Thoracic aorta (tissue), 2 donors: ENCODE measurements around the gene RAB6B. TPM values are rescaled to one million over a fixed set of nuclear protein-coding genes. Genes with fewer than 3 reads are reported as not detected.

Source experiments
- ATAC-seq: fragments of 150-250 bp; one replicate; pipeline ENCODE4 v1.8.0; 2017; ENCODE audit warnings: low read depth; ENCODE audit not compliant: insufficient number of reproducible peaks, low FRiP score
- DNase-seq: peaks from one replicate; pipeline ENCODE4 v3.0.0-alpha.2; 2020; ENCODE audit warnings: low spot score
- H3K27ac ChIP-seq, 2 donors: fragments of 200-600 bp; sonication (generic); 1 replicate in 1 of 2; 2 replicates in 1 of 2; pipeline ENCODE4 v1.5.1; 2016; ENCODE audit warnings: mild to moderate bottlenecking in 2 of 2, moderate library complexity in 2 of 2
- H3K27me3 ChIP-seq: fragments of 200-600 bp; sonication (generic); replicated peaks from 2 replicates; pipeline ENCODE4 v1.6.0; 2016; ENCODE audit warnings: mild to moderate bottlenecking; ENCODE audit not compliant: insufficient read depth
- H3K36me3 ChIP-seq: fragments of 200-600 bp; sonication (generic); one replicate; pipeline ENCODE4 v1.5.1; 2016
- H3K4me1 ChIP-seq, 2 donors: fragments of 200-600 bp; sonication (generic); 1 replicate in 1 of 2; 2 replicates in 1 of 2; pipeline versions ENCODE4 v1.5.1 to v1.6.0; 2016; ENCODE audit warnings: low read depth in 2 of 2, mild to moderate bottlenecking in 1 of 2; ENCODE audit not compliant: control insufficient read depth in 1 of 2
- H3K4me3 ChIP-seq: fragments of 200-600 bp; sonication (generic); 2 replicates; pipeline ENCODE4 v1.5.1; 2016; ENCODE audit warnings: mild to moderate bottlenecking
- H3K9me3 ChIP-seq: fragments of 200-600 bp; sonication (generic); 2 replicates; pipeline ENCODE4 v1.5.1; 2016
- total RNA-seq, 2 donors: library from RNA; depleted of rRNA; stranded (reverse); fragments of >200 nt; gene quantifications; one replicate each; pipeline versions ENCODE4 v1.1.0 to v1.2.3, GENCODE V29; 2016
- TF ChIP-seq, protein P1 (sequence below): fragments of 200-600 bp; sonication (generic); IDR thresholded peaks from one replicate; pipeline ENCODE4 v1.5.1; 2019; ENCODE audit warnings: antibody characterized with exemption

The RAB6B gene
- total RNA-seq, 2 donors from 2014 or later: 0.27 to 4.0 TPM

DNA sequence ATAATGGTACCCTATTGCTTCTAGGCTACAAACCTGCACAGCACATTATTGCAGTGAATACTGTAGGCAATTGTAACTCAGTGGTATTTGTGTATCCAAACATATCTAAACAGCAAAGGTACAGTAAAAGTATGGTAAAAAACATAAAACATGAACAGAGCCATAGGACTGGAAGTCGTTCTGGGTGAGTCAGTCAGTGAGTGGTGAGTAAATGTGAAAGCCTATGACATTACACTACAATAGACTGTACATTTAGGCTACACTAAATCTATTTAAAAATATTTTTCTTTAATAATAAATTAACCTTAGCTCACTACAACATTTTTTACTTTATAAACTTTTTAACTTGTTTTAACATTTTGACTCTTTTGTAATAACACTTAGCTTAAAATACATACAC, 21.3 kb downstream of the RAB6B start:
- no peaks in the 10 kb centered on the region for H3K27me3 ChIP-seq
- no peaks in the 10 kb centered on the region for H3K4me1 ChIP-seq
- no peaks in the 10 kb centered on the region for H3K36me3 ChIP-seq
- ATAC-seq: no peak
- no peak overlapping the region for H3K27ac ChIP-seq
- no peak for DNase-seq
- H3K4me3 ChIP-seq: no peak overlapping the region
- TF ChIP-seq, protein P1, sequence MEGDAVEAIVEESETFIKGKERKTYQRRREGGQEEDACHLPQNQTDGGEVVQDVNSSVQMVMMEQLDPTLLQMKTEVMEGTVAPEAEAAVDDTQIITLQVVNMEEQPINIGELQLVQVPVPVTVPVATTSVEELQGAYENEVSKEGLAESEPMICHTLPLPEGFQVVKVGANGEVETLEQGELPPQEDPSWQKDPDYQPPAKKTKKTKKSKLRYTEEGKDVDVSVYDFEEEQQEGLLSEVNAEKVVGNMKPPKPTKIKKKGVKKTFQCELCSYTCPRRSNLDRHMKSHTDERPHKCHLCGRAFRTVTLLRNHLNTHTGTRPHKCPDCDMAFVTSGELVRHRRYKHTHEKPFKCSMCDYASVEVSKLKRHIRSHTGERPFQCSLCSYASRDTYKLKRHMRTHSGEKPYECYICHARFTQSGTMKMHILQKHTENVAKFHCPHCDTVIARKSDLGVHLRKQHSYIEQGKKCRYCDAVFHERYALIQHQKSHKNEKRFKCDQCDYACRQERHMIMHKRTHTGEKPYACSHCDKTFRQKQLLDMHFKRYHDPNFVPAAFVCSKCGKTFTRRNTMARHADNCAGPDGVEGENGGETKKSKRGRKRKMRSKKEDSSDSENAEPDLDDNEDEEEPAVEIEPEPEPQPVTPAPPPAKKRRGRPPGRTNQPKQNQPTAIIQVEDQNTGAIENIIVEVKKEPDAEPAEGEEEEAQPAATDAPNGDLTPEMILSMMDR: no peak
- H3K9me3 ChIP-seq: no peaks in the 10 kb centered on the region

DNA sequence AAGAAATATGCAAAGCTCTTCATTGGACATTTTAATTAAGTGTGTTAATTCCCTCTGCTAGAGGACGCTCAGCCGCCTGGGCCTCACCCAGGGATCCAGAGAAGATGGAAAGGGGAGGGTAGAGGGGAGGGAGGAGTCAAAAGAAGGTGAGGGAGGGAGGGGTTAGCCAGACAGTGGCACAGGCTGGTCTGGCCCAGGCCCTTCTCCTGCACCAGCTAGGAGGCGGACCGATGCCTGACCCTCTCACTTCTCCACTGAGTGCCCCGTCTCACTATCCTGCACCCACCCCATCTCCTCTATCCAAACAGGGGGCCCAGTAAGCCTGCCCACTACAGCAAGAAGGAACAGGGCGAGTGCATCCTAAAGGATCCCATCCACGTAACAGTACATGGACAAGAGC, 22.9 kb downstream of the RAB6B start:
- Histone ChIP-seq H3K9me3 (no peaks in the 10 kb centered on the region), H3K36me3 (no peaks in the 10 kb centered on the region), H3K27me3 (no peaks in the 10 kb centered on the region), H3K27ac (no peak overlapping the region), H3K4me1 (no peaks in the 10 kb centered on the region), H3K4me3 (no peak overlapping the region)
- ATAC-seq: no peak
- TF ChIP-seq, protein P1: no peak
- DNase-seq: no peak

DNA sequence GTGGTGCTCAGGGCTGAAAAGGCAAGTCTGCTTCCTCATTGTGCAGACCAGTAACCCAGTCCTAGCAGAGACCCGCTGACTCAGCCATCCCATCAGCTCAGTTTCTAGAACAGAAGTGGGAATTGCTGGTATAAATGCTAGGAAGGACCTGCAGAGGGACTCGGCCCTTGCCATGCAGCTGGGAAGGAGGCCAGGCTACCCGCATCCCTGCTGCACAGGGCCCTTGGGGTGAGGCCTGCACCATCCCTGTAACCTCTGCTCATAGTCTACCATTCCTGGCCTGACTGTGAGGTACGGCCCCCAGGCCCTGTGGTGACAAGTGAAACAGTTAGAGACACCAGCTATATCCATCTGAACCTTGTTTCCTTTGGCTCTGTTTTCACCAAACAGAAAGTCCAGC, 23.5 kb downstream of the RAB6B start:
- H3K36me3 ChIP-seq: no peaks in the 10 kb centered on the region

DNA sequence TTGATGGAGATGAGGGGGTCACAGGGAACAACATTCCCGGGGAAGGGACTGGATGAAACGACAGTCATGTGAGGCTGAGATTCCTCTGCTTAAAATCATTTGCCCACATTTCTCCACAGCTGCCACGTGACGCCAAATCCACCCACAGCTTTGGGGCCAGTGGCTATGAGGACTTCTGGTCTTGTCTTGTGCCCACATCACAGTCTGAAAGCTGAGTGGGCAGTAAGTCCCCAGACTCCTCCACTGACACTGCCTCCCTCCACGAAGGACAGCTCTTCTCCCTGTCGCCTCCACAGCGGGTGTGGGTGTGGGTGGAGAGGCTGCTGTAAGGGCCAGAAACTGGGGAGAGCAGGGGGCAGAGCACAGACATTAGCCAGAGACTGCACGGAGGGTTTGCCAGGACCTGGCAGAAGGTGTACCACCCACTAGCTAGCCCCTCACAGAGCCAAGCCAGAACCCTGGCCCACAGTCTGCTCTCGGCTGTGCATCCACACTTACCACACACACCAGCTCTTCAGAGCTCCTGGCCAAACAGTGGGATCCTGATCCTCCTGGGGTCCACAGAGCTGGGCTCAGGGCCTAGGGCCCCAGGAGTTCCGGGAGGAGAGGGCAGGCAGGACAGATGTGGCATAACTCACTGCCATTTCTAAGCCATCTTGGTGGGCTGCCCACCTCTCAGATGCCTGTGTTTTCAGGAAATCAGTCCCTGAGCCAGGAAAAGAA, 24.2 kb downstream of the RAB6B start:
- Histone ChIP-seq H3K36me3 (no peaks in the 10 kb centered on the region), H3K27me3 (no peaks in the 10 kb centered on the region), H3K9me3 (no peaks in the 10 kb centered on the region), H3K27ac (no peak overlapping the region), H3K4me3 (no peak overlapping the region), H3K4me1 (no peaks in the 10 kb centered on the region)
- no peak for ATAC-seq
- DNase-seq: no peak
- TF ChIP-seq, protein P1: no peak

More for the DNA sequence above, 23.5 kb downstream of the RAB6B start:
- no peak for ATAC-seq
- no peak overlapping the region for H3K4me3 ChIP-seq
- no peak overlapping the region for H3K27ac ChIP-seq
- no peaks in the 10 kb centered on the region for H3K27me3 ChIP-seq
- no peaks in the 10 kb centered on the region for H3K4me1 ChIP-seq
- TF ChIP-seq, protein P1: no peak
- no peak for DNase-seq
- H3K9me3 ChIP-seq: no peaks in the 10 kb centered on the region

DNA sequence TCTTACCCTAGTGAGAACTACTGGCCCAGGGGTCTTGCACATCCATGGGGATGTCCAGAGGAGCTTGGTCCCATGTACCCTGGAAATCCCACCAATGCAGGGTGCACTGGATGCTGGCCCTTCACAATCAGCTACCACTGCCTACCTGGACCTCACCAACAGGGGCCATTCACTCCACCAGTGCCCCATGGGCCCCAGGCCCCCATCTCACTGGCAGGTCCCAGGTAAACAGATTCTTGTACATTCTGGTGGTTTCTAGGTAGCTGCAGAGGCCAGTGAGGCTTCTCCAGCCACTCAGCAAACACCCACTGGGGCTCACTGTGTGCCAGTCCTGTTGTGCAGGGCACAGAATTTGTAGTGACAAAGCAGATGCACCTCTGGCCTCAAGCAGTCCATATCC, 24.9 kb downstream of the RAB6B start:
- H3K27ac ChIP-seq: no peak overlapping the region
- DNase-seq: no peak
- TF ChIP-seq, protein P1: no peak

More for the DNA sequence above, 24.9 kb downstream of the RAB6B start:
- no peak for ATAC-seq
- H3K9me3 ChIP-seq: no peaks in the 10 kb centered on the region
- no peak overlapping the region for H3K4me3 ChIP-seq
- H3K27me3 ChIP-seq: no peaks in the 10 kb centered on the region
- no peaks in the 10 kb centered on the region for H3K36me3 ChIP-seq
- no peaks in the 10 kb centered on the region for H3K4me1 ChIP-seq
